Testis (tissue), 2 donors: Measurements from ENCODE around the gene MAP7.
"Not testable (repeated sequence)": the region's sequence is repeated elsewhere in the genome, so short reads cannot be mapped to it uniquely, and the experiment has no call there.

Experiments
- POLR2A ChIP-seq: fragments of 450-650 bp; IDR thresholded peaks from one replicate; pipeline ENCODE4 v1.6.1; 2017; ENCODE audit warnings: antibody characterized with exemption, mild to moderate bottlenecking, moderate library complexity
- TF ChIP-seq, protein P1 (sequence below), 3 experiments: fragments of 450-650 bp in 2 of 3; fragments of 200-600 bp in 1 of 3; sonication (generic) in 1 of 3; IDR thresholded peaks; one replicate each; pipeline ENCODE4 v1.5.1; 2016 to 2019; ENCODE audit warnings: antibody characterized with exemption in 3 of 3, mild to moderate bottlenecking in 2 of 3, moderate library complexity in 1 of 3

DNA sequence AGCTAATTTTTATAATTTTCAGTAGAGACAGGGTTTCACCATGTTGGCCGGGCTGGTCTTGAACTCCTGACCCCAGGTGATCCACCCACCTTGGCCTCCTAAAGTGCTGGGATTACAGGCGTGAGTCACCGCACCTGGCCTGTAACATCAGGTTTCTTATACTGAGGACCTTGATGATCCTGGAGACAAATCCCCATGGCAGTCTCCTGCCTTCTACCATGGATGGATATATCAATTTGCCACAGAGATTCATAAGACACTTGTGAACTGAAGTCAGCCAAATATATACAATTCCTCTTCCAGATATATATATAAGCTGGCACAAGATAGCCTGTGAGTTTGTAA, 60.6 kb downstream of the MAP7 start:
- TF ChIP-seq, protein P1, sequence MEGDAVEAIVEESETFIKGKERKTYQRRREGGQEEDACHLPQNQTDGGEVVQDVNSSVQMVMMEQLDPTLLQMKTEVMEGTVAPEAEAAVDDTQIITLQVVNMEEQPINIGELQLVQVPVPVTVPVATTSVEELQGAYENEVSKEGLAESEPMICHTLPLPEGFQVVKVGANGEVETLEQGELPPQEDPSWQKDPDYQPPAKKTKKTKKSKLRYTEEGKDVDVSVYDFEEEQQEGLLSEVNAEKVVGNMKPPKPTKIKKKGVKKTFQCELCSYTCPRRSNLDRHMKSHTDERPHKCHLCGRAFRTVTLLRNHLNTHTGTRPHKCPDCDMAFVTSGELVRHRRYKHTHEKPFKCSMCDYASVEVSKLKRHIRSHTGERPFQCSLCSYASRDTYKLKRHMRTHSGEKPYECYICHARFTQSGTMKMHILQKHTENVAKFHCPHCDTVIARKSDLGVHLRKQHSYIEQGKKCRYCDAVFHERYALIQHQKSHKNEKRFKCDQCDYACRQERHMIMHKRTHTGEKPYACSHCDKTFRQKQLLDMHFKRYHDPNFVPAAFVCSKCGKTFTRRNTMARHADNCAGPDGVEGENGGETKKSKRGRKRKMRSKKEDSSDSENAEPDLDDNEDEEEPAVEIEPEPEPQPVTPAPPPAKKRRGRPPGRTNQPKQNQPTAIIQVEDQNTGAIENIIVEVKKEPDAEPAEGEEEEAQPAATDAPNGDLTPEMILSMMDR (IDR thresholded peaks at IDR 0.05): not testable (repeated sequence)
- not testable (repeated sequence) for TF ChIP-seq POLR2A
